PC-9 (cell line): ENCODE data around the gene EEF1AKMT3. TPM values are rescaled to one million over a fixed set of nuclear protein-coding genes. Genes with fewer than 3 reads are reported as not detected.

ENCODE experiments used
- BruUV-seq: library from RNA; stranded (reverse); fragments of 400-500 nt; replicated peaks from 2 replicates; lab custom pipeline; 2021; lab: Mats Ljungman, UMichigan
- CTCF ChIA-PET: fragments of 300-600 bp; sonication (Branson Sonifier 250); formaldehyde crosslinking; loops from one replicate; lab custom pipeline; 2022; ENCODE audit warnings: antibody characterized with exemption; lab: Charles Lee
- POLR2A ChIA-PET: fragments of 300-600 bp; sonication (Branson Sonifier 250); formaldehyde crosslinking; loops from one replicate; lab custom pipeline; 2022; ENCODE audit warnings: antibody characterized with exemption; ENCODE audit not compliant: unreplicated experiment; lab: Charles Lee
- DNase-seq, 2 experiments: peaks; one replicate each; pipeline versions ENCODE4 v3.0.0 to v3.0.0-alpha.2; 2015 to 2022; ENCODE audit warnings: mixed read lengths in 1 of 2
- H2AFZ ChIP-seq: fragments of 200-600 bp; sonication (generic); 2 replicates; pipeline ENCODE4 v1.8.1; 2017; ENCODE audit warnings: antibody characterized with exemption
- H3F3A ChIP-seq: fragments of 200-600 bp; sonication (generic); 2 replicates; pipeline ENCODE4 v1.8.1; 2017; ENCODE audit warnings: antibody characterized with exemption, mild to moderate bottlenecking, low read depth; ENCODE audit not compliant: insufficient read depth
- H3K27ac ChIP-seq: fragments of 200-600 bp; sonication (generic); 2 replicates; pipeline ENCODE4 v1.6.1; 2016; ENCODE audit warnings: mixed run types
- H3K27me3 ChIP-seq: fragments of 200-600 bp; sonication (generic); 2 replicates; pipeline ENCODE4 v1.6.1; 2016; ENCODE audit warnings: low read depth, mixed run types; ENCODE audit not compliant: insufficient read depth
- H3K36me3 ChIP-seq: fragments of 200-600 bp; sonication (generic); 2 replicates; pipeline ENCODE4 v1.6.1; 2016; ENCODE audit warnings: low read depth, mixed run types
- H3K4me1 ChIP-seq: fragments of 200-600 bp; sonication (generic); replicated peaks from 2 replicates; pipeline ENCODE4 v1.6.1; 2016; ENCODE audit warnings: mixed run types; ENCODE audit not compliant: insufficient read depth
- H3K4me2 ChIP-seq: fragments of 200-600 bp; sonication (generic); 2 replicates; pipeline ENCODE4 v1.6.1; 2017; ENCODE audit warnings: mixed run types
- H3K4me3 ChIP-seq: fragments of 200-600 bp; sonication (generic); 2 replicates; pipeline ENCODE4 v1.6.1; 2016; ENCODE audit warnings: mixed run types
- H3K79me2 ChIP-seq: fragments of 200-600 bp; sonication (generic); 2 replicates; pipeline ENCODE4 v1.6.1; 2017; ENCODE audit warnings: low read depth, mixed run types
- H3K9me2 ChIP-seq: fragments of 200-600 bp; sonication (generic); 2 replicates; pipeline ENCODE4 v1.8.1; 2017; ENCODE audit warnings: mild to moderate bottlenecking; ENCODE audit not compliant: insufficient read depth
- H3K9me3 ChIP-seq: fragments of 200-600 bp; sonication (generic); 2 replicates; pipeline ENCODE4 v1.8.1; 2016; ENCODE audit warnings: low read depth; ENCODE audit not compliant: insufficient read depth
- H4K20me1 ChIP-seq: fragments of 200-600 bp; sonication (generic); 2 replicates; pipeline ENCODE4 v1.8.1; 2017; ENCODE audit not compliant: insufficient read depth
- CTCF ChIP-seq: fragments of 200-600 bp; sonication (generic); conservative IDR thresholded peaks from 2 replicates; pipeline ENCODE4 v1.6.1; 2017; ENCODE audit warnings: mixed run types, antibody characterized with exemption, mild to moderate bottlenecking, moderate library complexity
- EZH2 ChIP-seq: fragments of 200-600 bp; sonication (generic); IDR thresholded peaks from 2 replicates; pipeline ENCODE4 v1.8.0; 2017; ENCODE audit warnings: antibody characterized with exemption, low read depth
- intact Hi-C: fragments of 100-400 bp; cut with micrococcal nuclease; formaldehyde crosslinking; loops from one replicate; pipeline ENCODE4 v1.10.0; 2022; ENCODE audit not compliant: unreplicated experiment
- total RNA-seq: library from RNA; stranded (reverse); gene quantifications from 2 replicates; pipeline ENCODE4 v1.2.3, GENCODE V29; 2021

The EEF1AKMT3 gene
- total RNA-seq, 1 experiment from 2014 or later = 13.1 TPM

GRCh38 chr12:57738661-57739237 lies 33.7 kb upstream of the EEF1AKMT3 start, which contains the start of gene AGAP2:
TSS of gene AGAP2 (minus strand) at chr12:57738742. CDS start at chr12:57738246, 496 bp downstream.
- H3K27me3 ChIP-seq = peaks cover 14% of the 10 kb centered on the region
- H3K4me2 ChIP-seq = no peak within 1 kb of the TSS
- H3K4me3 ChIP-seq = no peak within 1 kb of the TSS
- POLR2A ChIA-PET = interaction anchor here (0.7 kb wide), 1 partner anchor 13 kb away, joined by 10 read pairs; no protein-coding TSS in a partner anchor
- CTCF ChIA-PET = interaction anchor here (1.0 kb wide), 1 partner anchor 280 kb away, joined by 3 read pairs; the partner anchor contains the start of gene GLI1
- no peaks in the 10 kb centered on the region for H3K9me3 ChIP-seq
- no peaks in the 10 kb centered on the region for H4K20me1 ChIP-seq
- H3K4me1 ChIP-seq = peaks cover 2% of the 10 kb centered on the region; the same call in 1 of the 2 replicates
- no TSS peak for BruUV-seq
- no peaks in the 10 kb centered on the region for H3K79me2 ChIP-seq
- no peak within 1 kb of the TSS for H2AFZ ChIP-seq
- H3K27ac ChIP-seq = no peak within 1 kb of the TSS
- TF ChIP-seq CTCF (no peak), EZH2 (no peak)
- H3F3A ChIP-seq = peaks cover 7% of the 10 kb centered on the region; the same call in 1 of the 2 replicates
- H3K36me3 ChIP-seq = no peaks in the 10 kb centered on the region
- intact Hi-C loops = no loop called here
- no peaks in the 10 kb centered on the region for H3K9me2 ChIP-seq
- no peak for DNase-seq

GRCh38 chr12:57739387-57739786 lies 33.0 kb upstream of the EEF1AKMT3 start:
- Histone ChIP-seq H4K20me1 (no peaks in the 10 kb centered on the region), H3K27ac (no peak overlapping the region), H3K4me3 (no peak overlapping the region), H3K9me3 (no peaks in the 10 kb centered on the region), H3K36me3 (no peaks in the 10 kb centered on the region), H3K27me3 (peaks cover 14% of the 10 kb centered on the region), H3K9me2 (no peaks in the 10 kb centered on the region), H3K79me2 (no peaks in the 10 kb centered on the region), H3K4me2 (no peak overlapping the region), H3K4me1 (peaks cover 8% of the 10 kb centered on the region; the same call in 1 of the 2 replicates), H2AFZ (no peak overlapping the region), H3F3A (peaks cover 9% of the 10 kb centered on the region; the same call in 1 of the 2 replicates)
- POLR2A ChIA-PET = interaction anchor here (0.7 kb wide), 1 partner anchor 12 kb away, joined by 10 read pairs; no protein-coding TSS in a partner anchor
- DNase-seq = no peak
- no TSS peak for BruUV-seq
- intact Hi-C loops = no loop called here
- CTCF ChIA-PET = interaction anchor here (1.0 kb wide), 1 partner anchor 280 kb away, joined by 3 read pairs; the partner anchor contains the start of gene GLI1
- TF ChIP-seq EZH2 = no peak
- TF ChIP-seq CTCF = no peak

- H3K36me3 ChIP-seq = no peaks in the 10 kb centered on the region
- H4K20me1 ChIP-seq = no peaks in the 10 kb centered on the region
- ChIA-PET POLR2A (no interaction called here), CTCF (interaction anchor here (1.0 kb wide), 1 partner anchor 281 kb away, joined by 3 read pairs; the partner anchor contains the start of gene GLI1)
- no peak overlapping the region for H3K4me2 ChIP-seq
- BruUV-seq = no TSS peak
- no peaks in the 10 kb centered on the region for H3K79me2 ChIP-seq
- no peak overlapping the region for H2AFZ ChIP-seq
- intact Hi-C loops = no loop called here
- TF ChIP-seq CTCF = no peak
- TF ChIP-seq EZH2 = no peak
- no peaks in the 10 kb centered on the region for H3K9me2 ChIP-seq
- no peak for DNase-seq
- peaks cover 14% of the 10 kb centered on the region for H3K27me3 ChIP-seq
- H3K4me1 ChIP-seq = peaks cover 8% of the 10 kb centered on the region; the same call in 1 of the 2 replicates
- H3F3A ChIP-seq = peaks cover 9% of the 10 kb centered on the region; the same call in 1 of the 2 replicates
- H3K27ac ChIP-seq = no peak overlapping the region
- H3K9me3 ChIP-seq = no peaks in the 10 kb centered on the region
- no peak overlapping the region for H3K4me3 ChIP-seq
Measured at GRCh38 chr12:57739914-57740538, 32.4 kb upstream of the EEF1AKMT3 start.
